Upper lobe of left lung (tissue), 4 donors: ENCODE data around the gene CDC73.

Source experiments
- POLR2AphosphoS5 ChIP-seq, 2 donors: sonication (generic); formaldehyde crosslinking; IDR thresholded peaks; one replicate each; pipeline ENCODE4 v1.5.1; 2017; ENCODE audit warnings: antibody characterized with exemption in 2 of 2
- TF ChIP-seq, protein P1 (sequence below), 6 experiments: fragments of 450-650 bp in 4 of 6; fragments of 200-600 bp in 2 of 6; sonication (generic) in 2 of 6; IDR thresholded peaks; one replicate each; pipeline ENCODE4 v1.5.1; 2016 to 2019; ENCODE audit warnings: antibody characterized with exemption in 6 of 6

DNA sequence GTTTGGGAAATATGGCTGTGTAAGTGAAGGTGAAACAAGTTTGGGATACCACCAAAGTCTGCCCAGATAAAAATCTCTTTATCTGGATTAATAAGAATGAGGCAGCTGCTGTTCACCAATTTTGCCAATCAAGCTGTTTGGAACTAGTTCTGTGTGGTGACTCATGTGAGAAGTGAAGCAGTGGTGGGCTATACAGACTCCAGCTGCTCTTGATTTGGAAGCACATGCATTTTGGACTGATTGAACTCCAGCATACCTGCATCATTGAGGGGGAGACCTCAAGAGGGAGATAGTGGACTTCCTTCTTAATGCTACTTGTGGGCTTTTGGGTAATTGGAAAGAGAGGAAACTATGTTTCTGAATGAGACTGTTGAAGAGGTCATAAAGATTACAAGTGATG, 163.8 kb downstream of the CDC73 start:
- TF ChIP-seq POLR2AphosphoS5 (IDR thresholded peaks at IDR 0.05) = no peak
- TF ChIP-seq, protein P1, sequence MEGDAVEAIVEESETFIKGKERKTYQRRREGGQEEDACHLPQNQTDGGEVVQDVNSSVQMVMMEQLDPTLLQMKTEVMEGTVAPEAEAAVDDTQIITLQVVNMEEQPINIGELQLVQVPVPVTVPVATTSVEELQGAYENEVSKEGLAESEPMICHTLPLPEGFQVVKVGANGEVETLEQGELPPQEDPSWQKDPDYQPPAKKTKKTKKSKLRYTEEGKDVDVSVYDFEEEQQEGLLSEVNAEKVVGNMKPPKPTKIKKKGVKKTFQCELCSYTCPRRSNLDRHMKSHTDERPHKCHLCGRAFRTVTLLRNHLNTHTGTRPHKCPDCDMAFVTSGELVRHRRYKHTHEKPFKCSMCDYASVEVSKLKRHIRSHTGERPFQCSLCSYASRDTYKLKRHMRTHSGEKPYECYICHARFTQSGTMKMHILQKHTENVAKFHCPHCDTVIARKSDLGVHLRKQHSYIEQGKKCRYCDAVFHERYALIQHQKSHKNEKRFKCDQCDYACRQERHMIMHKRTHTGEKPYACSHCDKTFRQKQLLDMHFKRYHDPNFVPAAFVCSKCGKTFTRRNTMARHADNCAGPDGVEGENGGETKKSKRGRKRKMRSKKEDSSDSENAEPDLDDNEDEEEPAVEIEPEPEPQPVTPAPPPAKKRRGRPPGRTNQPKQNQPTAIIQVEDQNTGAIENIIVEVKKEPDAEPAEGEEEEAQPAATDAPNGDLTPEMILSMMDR (IDR thresholded peaks at IDR 0.05) = no peak
